Fibroblast of the aortic adventitia (primary cell): ENCODE data around the gene BLACAT1. TPM values are rescaled to one million over a fixed set of nuclear protein-coding genes. Genes with fewer than 3 reads are reported as not detected.

Source experiments
- DNase-seq: peaks from one replicate; pipeline ENCODE4 v3.0.0-alpha.2; 2010; ENCODE audit warnings: low read depth
- H3K4me3 ChIP-seq: 2 replicates; pipeline ENCODE4 v1.5.1; 2011; ENCODE audit warnings: low read depth, mild to moderate bottlenecking, control low read depth, low read length, moderate library complexity
- total RNA-seq: library from RNA; depleted of rRNA; stranded (reverse); fragments of >200 nt; gene quantifications from 2 replicates; pipeline ENCODE4 v1.2.3, GENCODE V29; 2012; ENCODE audit warnings: low replicate concordance
- TF ChIP-seq, protein P1 (sequence below): IDR thresholded peaks from 2 replicates; pipeline ENCODE4 v1.5.1; 2011; ENCODE audit warnings: mild to moderate bottlenecking, low read length, control low read depth, inconsistent platforms; ENCODE audit not compliant: insufficient read depth

The BLACAT1 gene
- total RNA-seq, result 0.09 TPM in 1 of 2 replicates, not detected in the other

DNA sequence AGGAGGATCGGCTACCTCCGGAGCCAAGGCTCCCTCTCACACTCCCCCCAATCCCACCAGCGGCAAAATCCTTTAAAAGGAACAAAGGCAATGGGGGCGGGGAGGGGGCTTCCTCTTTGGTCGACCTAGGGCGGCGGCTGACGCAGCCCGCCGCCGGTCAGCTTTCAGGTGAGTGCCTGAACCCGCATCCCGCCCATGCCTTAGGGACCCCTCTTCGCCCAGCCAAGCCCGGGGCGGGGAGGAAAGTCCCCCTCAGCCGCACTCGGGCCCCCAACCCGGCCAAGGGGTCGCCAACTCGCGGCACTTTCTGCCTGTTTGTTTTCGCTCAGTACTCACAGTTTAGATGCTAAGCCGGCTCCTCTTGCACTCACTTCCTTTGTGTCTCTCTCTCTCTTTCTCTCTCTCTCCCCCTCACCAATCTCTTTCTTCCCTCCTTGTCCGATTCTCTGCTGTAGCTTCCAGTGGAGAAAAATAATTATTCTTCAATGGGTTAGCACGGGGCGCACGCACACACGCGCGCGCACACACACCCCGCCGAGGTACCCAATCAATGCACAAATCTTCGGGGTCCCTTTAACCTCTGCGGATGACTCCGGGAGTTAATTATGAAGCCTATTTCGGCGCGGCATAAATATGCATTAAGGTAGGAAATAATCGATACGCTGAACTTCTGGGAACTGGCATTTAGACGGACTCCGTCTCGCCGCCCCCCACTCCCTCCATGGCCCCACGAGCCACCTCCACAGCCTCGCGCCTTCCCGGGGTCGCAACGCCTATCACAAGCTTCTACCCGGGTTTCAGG, at the start of gene BLACAT1:
Gene BLACAT1 (minus strand): TSS at position 465 of the 802 bp plus-strand sequence.
- TF ChIP-seq, protein P1, sequence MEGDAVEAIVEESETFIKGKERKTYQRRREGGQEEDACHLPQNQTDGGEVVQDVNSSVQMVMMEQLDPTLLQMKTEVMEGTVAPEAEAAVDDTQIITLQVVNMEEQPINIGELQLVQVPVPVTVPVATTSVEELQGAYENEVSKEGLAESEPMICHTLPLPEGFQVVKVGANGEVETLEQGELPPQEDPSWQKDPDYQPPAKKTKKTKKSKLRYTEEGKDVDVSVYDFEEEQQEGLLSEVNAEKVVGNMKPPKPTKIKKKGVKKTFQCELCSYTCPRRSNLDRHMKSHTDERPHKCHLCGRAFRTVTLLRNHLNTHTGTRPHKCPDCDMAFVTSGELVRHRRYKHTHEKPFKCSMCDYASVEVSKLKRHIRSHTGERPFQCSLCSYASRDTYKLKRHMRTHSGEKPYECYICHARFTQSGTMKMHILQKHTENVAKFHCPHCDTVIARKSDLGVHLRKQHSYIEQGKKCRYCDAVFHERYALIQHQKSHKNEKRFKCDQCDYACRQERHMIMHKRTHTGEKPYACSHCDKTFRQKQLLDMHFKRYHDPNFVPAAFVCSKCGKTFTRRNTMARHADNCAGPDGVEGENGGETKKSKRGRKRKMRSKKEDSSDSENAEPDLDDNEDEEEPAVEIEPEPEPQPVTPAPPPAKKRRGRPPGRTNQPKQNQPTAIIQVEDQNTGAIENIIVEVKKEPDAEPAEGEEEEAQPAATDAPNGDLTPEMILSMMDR, result no peak
- H3K4me3 ChIP-seq, result no peak within 1 kb of the TSS
- no peak for DNase-seq

DNA sequence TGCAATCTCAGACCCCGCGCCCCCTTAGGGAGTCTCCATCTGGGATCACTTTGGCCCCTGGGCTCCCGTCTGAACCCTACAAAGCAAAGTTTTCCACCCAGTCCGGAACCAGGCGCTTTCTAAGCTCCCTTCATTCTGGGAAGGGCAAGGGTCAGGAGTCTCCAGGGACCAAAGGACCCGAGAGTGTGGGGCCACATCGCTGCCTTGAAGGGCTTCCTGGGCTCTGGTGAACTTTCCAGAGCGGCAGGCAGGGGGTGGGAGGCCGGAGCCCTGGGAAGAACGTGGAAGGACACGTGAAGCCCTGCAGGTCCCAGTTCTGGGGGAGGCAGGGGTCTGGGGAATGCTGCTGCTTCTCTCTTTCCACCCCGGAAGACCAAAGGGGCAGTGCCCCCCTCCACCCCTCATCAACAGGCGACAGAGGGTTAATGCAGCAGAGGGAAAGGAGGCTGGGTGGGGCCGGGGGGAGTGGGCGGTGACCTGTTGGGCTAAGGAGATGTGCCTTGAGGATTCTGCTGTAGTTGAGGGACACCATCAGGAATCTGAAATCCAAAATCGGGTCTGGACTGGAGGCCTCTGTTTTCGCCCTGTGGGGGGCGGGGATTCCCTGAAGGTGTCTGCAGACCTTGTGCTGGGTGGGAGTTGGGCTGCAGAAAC, 49.4 kb upstream of the BLACAT1 start:
- no peak for DNase-seq
- H3K4me3 ChIP-seq, result peak overlapping the region; percentile 55
- TF ChIP-seq, protein P1, result no peak

- no peak for DNase-seq
- peak within 1 kb of the TSS; percentile 55 for H3K4me3 ChIP-seq
- TF ChIP-seq, protein P1, result no peak
Observed at GRCh38 chr1:205504311-205505075, 48.6 kb upstream of the BLACAT1 start, which contains the start of gene CDK18. CDK18 (plus strand) TSS chr1:205504669; CDS start chr1:205523168, 18,499 bp downstream.

DNA sequence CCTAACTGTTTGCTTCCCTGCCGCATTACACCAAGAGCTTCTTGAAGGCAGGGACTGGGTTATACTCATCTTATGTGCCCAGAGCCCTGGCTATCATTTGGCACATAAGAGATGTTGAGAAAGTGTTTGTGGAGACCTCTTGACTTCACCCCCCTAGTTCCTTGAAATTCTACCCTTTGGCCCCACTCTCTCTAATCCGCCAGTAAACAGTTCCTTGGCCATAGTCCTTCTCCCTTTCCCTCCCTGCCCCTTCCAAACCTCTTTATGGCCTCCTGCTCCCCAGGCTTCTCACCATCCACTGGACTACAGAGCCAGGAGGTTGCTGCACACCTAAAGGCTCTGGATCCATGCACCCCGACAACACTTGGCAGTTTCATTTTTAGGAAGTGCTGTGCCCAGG, 47.1 kb upstream of the BLACAT1 start:
- TF ChIP-seq, protein P1, result no peak
- DNase-seq, result no peak

DNA sequence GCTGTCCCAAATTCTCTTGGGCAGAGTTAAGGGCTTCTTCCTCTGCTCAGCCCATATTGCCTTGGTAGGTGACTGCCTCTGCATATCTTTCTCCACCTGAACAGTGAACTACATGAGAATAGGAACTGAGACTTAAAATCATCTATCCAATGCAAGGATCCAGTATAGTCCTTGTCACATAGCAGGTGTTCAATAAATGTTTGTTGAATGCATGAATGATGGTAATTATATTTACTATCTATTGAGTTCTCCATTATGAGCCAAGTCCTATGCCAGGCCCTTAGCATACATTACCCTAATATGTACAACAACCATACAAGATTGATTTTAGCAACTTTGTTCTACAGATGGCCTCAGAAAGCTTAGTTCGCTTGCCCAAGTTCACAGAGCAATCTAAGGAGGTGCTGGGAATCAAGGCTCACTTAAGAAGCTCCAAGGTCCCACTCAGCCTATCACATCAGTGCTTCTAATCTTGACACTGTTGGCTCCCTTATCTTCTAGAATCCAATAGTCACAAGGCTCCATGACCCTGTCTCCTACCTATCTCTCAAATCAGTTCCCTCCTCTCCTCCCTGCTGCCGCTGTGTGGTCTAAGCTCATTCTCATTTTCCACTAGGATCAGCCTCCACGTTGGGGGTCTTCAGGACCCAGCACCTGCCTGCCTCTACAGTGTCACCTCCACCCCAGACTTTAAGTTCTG, 46.4 kb upstream of the BLACAT1 start:
- TF ChIP-seq, protein P1, result no peak
- no peak overlapping the region for H3K4me3 ChIP-seq
- DNase-seq, result no peak

More for the DNA sequence above, 47.1 kb upstream of the BLACAT1 start:
- no peak overlapping the region for H3K4me3 ChIP-seq
